ENCODE measurements around the gene FLVCR1.
"Not testable (repeated sequence)": the region's sequence is repeated elsewhere in the genome, so short reads cannot be mapped to it uniquely, and the experiment has no call there.

GRCh38 chr1:212914110-212914509 lies 56.0 kb downstream of the FLVCR1 start:
- TF ChIP-seq CTCF, POLR2A (IDR thresholded peaks at IDR 0.05): not testable (repeated sequence)

Data from ovary (tissue), 3 donors.